HEK293 (cell line): Measurements from ENCODE around the gene R3HDM4.

Experiments
- HOXA7 ChIP-seq: sonication (generic); formaldehyde crosslinking; IDR thresholded peaks from 2 replicates; pipeline ENCODE4 v1.8.1; 2022; ENCODE audit warnings: missing genetic modification reagents, borderline replicate concordance
- SCRT1 ChIP-seq: fragments of 450-650 bp; formaldehyde crosslinking; IDR thresholded peaks from 2 replicates; pipeline ENCODE4 v1.5.1; 2016; ENCODE audit warnings: missing biosample characterization, missing genetic modification characterization, borderline replicate concordance
- YY1 ChIP-seq: fragments of 450-650 bp; formaldehyde crosslinking; IDR thresholded peaks from 2 replicates; pipeline ENCODE4 v1.5.1; 2018; ENCODE audit warnings: missing biosample characterization, missing genetic modification characterization
- ZBTB6 ChIP-seq: fragments of 450-650 bp; formaldehyde crosslinking; IDR thresholded peaks from 2 replicates; pipeline ENCODE4 v1.5.1; 2017; ENCODE audit warnings: missing biosample characterization, missing genetic modification characterization
- ZNF24 ChIP-seq: fragments of 450-650 bp; formaldehyde crosslinking; IDR thresholded peaks from 2 replicates; pipeline ENCODE4 v1.5.1; 2016; ENCODE audit warnings: missing biosample characterization, missing genetic modification characterization
- ZNF324 ChIP-seq: fragments of 450-650 bp; formaldehyde crosslinking; IDR thresholded peaks from 2 replicates; pipeline ENCODE4 v1.5.1; 2016; ENCODE audit warnings: missing biosample characterization, missing genetic modification characterization
- ZNF48 ChIP-seq: fragments of 450-650 bp; formaldehyde crosslinking; IDR thresholded peaks from 2 replicates; pipeline ENCODE4 v1.5.1; 2016; ENCODE audit warnings: missing biosample characterization, missing genetic modification characterization
- ZNF548 ChIP-seq: fragments of 450-650 bp; formaldehyde crosslinking; IDR thresholded peaks from 2 replicates; pipeline ENCODE4 v1.5.1; 2016; ENCODE audit warnings: missing biosample characterization, missing genetic modification characterization
- ZNF624 ChIP-seq: fragments of 450-650 bp; formaldehyde crosslinking; IDR thresholded peaks from 2 replicates; pipeline ENCODE4 v1.5.1; 2017; ENCODE audit warnings: missing biosample characterization, missing genetic modification characterization
- ZNF626 ChIP-seq: fragments of 450-650 bp; sonication (Bioruptor Pico); formaldehyde crosslinking; IDR thresholded peaks from 2 replicates; pipeline ENCODE4 v1.5.1; 2018; ENCODE audit warnings: missing biosample characterization, missing genetic modification characterization, inconsistent platforms
- TF ChIP-seq, protein P1 (sequence below): fragments of 450-650 bp; formaldehyde crosslinking; IDR thresholded peaks from 2 replicates; pipeline ENCODE4 v1.5.1; 2016; ENCODE audit warnings: missing biosample characterization, missing genetic modification characterization
- TF ChIP-seq, protein P2 (sequence below): fragments of 450-650 bp; formaldehyde crosslinking; IDR thresholded peaks from 2 replicates; pipeline ENCODE4 v1.5.1; 2016; ENCODE audit warnings: missing biosample characterization, missing genetic modification characterization
- TF ChIP-seq, protein P3 (sequence below): IDR thresholded peaks from 2 replicates; pipeline ENCODE4 v1.6.1; 2011; ENCODE audit warnings: mild to moderate bottlenecking, low read depth, low read length, borderline replicate concordance

- TF ChIP-seq, protein P1, sequence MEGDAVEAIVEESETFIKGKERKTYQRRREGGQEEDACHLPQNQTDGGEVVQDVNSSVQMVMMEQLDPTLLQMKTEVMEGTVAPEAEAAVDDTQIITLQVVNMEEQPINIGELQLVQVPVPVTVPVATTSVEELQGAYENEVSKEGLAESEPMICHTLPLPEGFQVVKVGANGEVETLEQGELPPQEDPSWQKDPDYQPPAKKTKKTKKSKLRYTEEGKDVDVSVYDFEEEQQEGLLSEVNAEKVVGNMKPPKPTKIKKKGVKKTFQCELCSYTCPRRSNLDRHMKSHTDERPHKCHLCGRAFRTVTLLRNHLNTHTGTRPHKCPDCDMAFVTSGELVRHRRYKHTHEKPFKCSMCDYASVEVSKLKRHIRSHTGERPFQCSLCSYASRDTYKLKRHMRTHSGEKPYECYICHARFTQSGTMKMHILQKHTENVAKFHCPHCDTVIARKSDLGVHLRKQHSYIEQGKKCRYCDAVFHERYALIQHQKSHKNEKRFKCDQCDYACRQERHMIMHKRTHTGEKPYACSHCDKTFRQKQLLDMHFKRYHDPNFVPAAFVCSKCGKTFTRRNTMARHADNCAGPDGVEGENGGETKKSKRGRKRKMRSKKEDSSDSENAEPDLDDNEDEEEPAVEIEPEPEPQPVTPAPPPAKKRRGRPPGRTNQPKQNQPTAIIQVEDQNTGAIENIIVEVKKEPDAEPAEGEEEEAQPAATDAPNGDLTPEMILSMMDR (tag by site-specific recombination) = no peak
- TF ChIP-seq ZNF324 (tag by site-specific recombination) (no peak), ZNF24 (tag by site-specific recombination) (no peak), ZNF626 (tag by site-specific recombination) (no peak), ZNF548 (no peak), YY1 (no peak), ZBTB6 (tag by site-specific recombination) (no peak), HOXA7 (CRISPR knock-in tag) (no peak), ZNF624 (tag by site-specific recombination) (no peak), ZNF48 (tag by site-specific recombination) (no peak), SCRT1 (tag by site-specific recombination) (no peak)
- TF ChIP-seq, protein P2, sequence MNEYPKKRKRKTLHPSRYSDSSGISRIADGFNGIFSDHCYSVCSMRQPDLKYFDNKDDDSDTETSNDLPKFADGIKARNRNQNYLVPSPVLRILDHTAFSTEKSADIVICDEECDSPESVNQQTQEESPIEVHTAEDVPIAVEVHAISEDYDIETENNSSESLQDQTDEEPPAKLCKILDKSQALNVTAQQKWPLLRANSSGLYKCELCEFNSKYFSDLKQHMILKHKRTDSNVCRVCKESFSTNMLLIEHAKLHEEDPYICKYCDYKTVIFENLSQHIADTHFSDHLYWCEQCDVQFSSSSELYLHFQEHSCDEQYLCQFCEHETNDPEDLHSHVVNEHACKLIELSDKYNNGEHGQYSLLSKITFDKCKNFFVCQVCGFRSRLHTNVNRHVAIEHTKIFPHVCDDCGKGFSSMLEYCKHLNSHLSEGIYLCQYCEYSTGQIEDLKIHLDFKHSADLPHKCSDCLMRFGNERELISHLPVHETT = no peak
- TF ChIP-seq, protein P3, sequence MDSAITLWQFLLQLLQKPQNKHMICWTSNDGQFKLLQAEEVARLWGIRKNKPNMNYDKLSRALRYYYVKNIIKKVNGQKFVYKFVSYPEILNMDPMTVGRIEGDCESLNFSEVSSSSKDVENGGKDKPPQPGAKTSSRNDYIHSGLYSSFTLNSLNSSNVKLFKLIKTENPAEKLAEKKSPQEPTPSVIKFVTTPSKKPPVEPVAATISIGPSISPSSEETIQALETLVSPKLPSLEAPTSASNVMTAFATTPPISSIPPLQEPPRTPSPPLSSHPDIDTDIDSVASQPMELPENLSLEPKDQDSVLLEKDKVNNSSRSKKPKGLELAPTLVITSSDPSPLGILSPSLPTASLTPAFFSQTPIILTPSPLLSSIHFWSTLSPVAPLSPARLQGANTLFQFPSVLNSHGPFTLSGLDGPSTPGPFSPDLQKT = no peak
These were observed 47.6 kb upstream of the R3HDM4 start for GRCh38 chr19:960601-960938.
